GM12878 (cell line): ENCODE results near the gene GGPS1. TPM values are rescaled to one million over a fixed set of nuclear protein-coding genes. Genes with fewer than 3 reads are reported as not detected.

ENCODE experiments used
- ATAC-seq: fragments of 200-7000 bp; cut with Tn5 transposase; 3 replicates; pipeline ENCODE4 v1.9.1; 2020; ENCODE audit warnings: mild to moderate bottlenecking, moderate library complexity
- BruUV-seq: library from RNA; stranded (reverse); fragments of 400-500 nt; replicated peaks from 2 replicates; lab custom pipeline; 2021; lab: Mats Ljungman, UMichigan
- CTCF ChIA-PET: fragments of 300-600 bp; sonication (Branson Sonifier 250); formaldehyde crosslinking; extraction: SDS; loops from one replicate; lab custom pipeline; 2021; ENCODE audit warnings: inconsistent platforms; lab: Yijun Ruan, JAX
- POLR2A ChIA-PET: fragments of 350-600 bp; formaldehyde crosslinking; extraction: SDS; loops from one replicate; lab custom pipeline; 2021; ENCODE audit warnings: inconsistent platforms; lab: Charles Lee
- RAD21 ChIA-PET: fragments of 300-600 bp; sonication (Branson Sonifier 250); formaldehyde crosslinking; loops from one replicate; lab custom pipeline; 2023; ENCODE audit warnings: antibody characterized with exemption; ENCODE audit not compliant: unreplicated experiment; lab: Charles Lee
- SMC1A ChIA-PET: fragments of 300-600 bp; sonication (Branson Sonifier 250); formaldehyde crosslinking; loops from one replicate; lab custom pipeline; 2023; ENCODE audit not compliant: unreplicated experiment, uncharacterized antibody; lab: Charles Lee
- DNase-seq: peaks from one replicate; pipeline ENCODE4 v3.0.0-alpha.2; 2011; ENCODE audit warnings: low read depth, low spot score
- FAIRE-seq: peaks from 3 replicates; lab custom pipeline; 2011; peaks lifted over from hg19 to GRCh38; lab: Jason Lieb, UNC
- H2AFZ ChIP-seq: 2 replicates; pipeline ENCODE4 v1.6.0; 2011; ENCODE audit warnings: low read depth, low read length, control low read depth; ENCODE audit not compliant: control insufficient read depth
- H3K27ac ChIP-seq: 2 replicates; pipeline ENCODE4 v1.5.1; 2011; ENCODE audit warnings: control low read depth; ENCODE audit not compliant: control insufficient read depth, insufficient read depth
- H3K27me3 ChIP-seq, 2 experiments: replicated peaks in 1 of 2; 2 replicates each; pipeline versions ENCODE4 v1.6.0 to v1.6.1; 2011; ENCODE audit warnings: low read length in 1 of 2; ENCODE audit not compliant: control insufficient read depth in 2 of 2, insufficient read depth in 2 of 2
- H3K36me3 ChIP-seq, 2 experiments: 2 replicates each; pipeline ENCODE4 v1.5.1; 2011; ENCODE audit warnings: low read length in 1 of 2; ENCODE audit not compliant: control insufficient read depth in 2 of 2, insufficient read depth in 2 of 2
- H3K4me1 ChIP-seq: 2 replicates; pipeline ENCODE4 v1.6.1; 2011; ENCODE audit warnings: mild to moderate bottlenecking, low read length, moderate library complexity, mixed read lengths; ENCODE audit not compliant: control insufficient read depth, insufficient read depth
- H3K4me2 ChIP-seq: 2 replicates; pipeline ENCODE4 v1.6.0; 2011; ENCODE audit warnings: control low read depth; ENCODE audit not compliant: control insufficient read depth, insufficient read depth
- H3K4me3 ChIP-seq: fragments of 200-600 bp; sonication (generic); 2 replicates; pipeline ENCODE4 v1.5.1; 2016
- H3K79me2 ChIP-seq: 2 replicates; pipeline ENCODE4 v1.6.0; 2011; ENCODE audit warnings: low read length; ENCODE audit not compliant: control insufficient read depth, insufficient read depth
- H3K9ac ChIP-seq: 2 replicates; pipeline ENCODE4 v1.8.0; 2011; ENCODE audit warnings: low read length, control low read depth, mixed read lengths; ENCODE audit not compliant: control insufficient read depth, insufficient read depth
- H3K9me3 ChIP-seq: replicated peaks from 3 replicates; pipeline ENCODE4 v1.5.1; 2011; ENCODE audit warnings: mild to moderate bottlenecking, low read length; ENCODE audit not compliant: control insufficient read depth, insufficient read depth
- H4K20me1 ChIP-seq: 2 replicates; pipeline ENCODE4 v1.6.0; 2011; ENCODE audit not compliant: control insufficient read depth, insufficient read depth
- WGBS: methylation state at CpG from one replicate; pipeline ENCODE4 v1.1.6; 2016; ENCODE audit warnings: low lambda C conversion rate; ENCODE audit not compliant: insufficient replicate concordance, insufficient coverage; ENCODE audit errors: missing lambda C conversion rate; 5-methylcytosine and 5-hydroxymethylcytosine counted together
- in situ Hi-C: fragments of 300-500 bp; cut with MboI; formaldehyde crosslinking; loops from 9 replicates; pipeline ENCODE4 v1.14.3; 2018; ENCODE audit warnings: mixed read lengths
- intact Hi-C: fragments of 100-400 bp; cut with micrococcal nuclease; formaldehyde crosslinking; loops from one replicate; pipeline ENCODE4 v1.14.2; 2022; ENCODE audit not compliant: unreplicated experiment
- polyA plus RNA-seq, 11 experiments: library from polyadenylated mRNA; depleted of rRNA in 4 of 11; unstranded in 6 of 11; stranded (reverse) in 5 of 11; fragments of >200 nt; fragmentation: Nextera tagmentation in 4 of 11; fragmentation: Illumina TruSeq in 1 of 11; extraction: Ambion mirVana in 4 of 11; extraction: Trizol in 1 of 11; gene quantifications; 1 replicate in 1 of 11; 2 replicates in 10 of 11; pipeline versions ENCODE4 v1.2.1 to v1.2.3, GENCODE V29; 2011 to 2016; ENCODE audit warnings: inconsistent platforms in 2 of 11, missing spikeins in 2 of 11, low read depth in 1 of 11
- total RNA-seq, 4 experiments: library from RNA; depleted of rRNA in 3 of 4; stranded (reverse); fragments of >200 nt in 3 of 4; fragmentation: Illumina TruSeq in 1 of 4; extraction: Trizol in 1 of 4; gene quantifications; 2 replicates each; pipeline versions ENCODE4 v1.2.1 to v1.2.3, GENCODE V29; 2013 to 2021
- TF ChIP-seq, protein P1 (sequence below): fragments of 450-650 bp; IDR thresholded peaks from 2 replicates; pipeline ENCODE4 v1.6.1; 2016; ENCODE audit warnings: mild to moderate bottlenecking
- TF ChIP-seq, protein P2 (sequence below): fragments of 450-650 bp; conservative IDR thresholded peaks from 2 replicates; pipeline ENCODE4 v1.6.1; 2017; ENCODE audit warnings: mild to moderate bottlenecking, moderate library complexity

The GGPS1 gene
- total and polyA plus RNA-seq, 10 of the 15 experiments (the other 5 are each of a cell fraction or from before 2014, with no cell fraction given): 15.1 to 36.0 (median 25.3) TPM

DNA sequence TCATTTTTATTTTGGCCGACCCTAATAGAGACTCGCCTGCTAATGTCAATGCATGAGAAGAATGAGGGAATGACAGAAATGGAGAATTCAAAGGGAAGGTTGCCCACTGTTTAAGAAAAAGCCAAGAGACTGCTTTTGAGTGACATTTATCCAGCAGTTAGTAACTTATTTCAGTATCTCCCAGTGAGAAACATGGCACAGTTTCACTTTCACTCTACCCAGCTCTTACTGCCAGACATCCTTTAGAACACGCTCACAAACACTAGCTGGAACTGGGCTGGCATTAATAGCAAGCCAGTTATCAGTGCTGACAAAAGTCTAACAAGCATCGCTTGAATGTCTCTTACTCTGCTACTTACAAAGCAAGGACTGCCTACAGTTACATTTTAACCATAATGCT is 8.5 kb downstream of the GGPS1 start:
- Histone ChIP-seq H4K20me1 (no peaks in the 10 kb centered on the region), H3K9me3 (no peaks in the 10 kb centered on the region), H3K4me3 (no peak overlapping the region), H2AFZ (peak overlapping the region; percentile 1; the same call in 1 of the 2 replicates), H3K4me2 (no peak overlapping the region), H3K36me3 (peaks cover 1 to 9% of the 10 kb centered on the region in 2 experiments; a peak in 3 of 4 replicates), H3K27me3 (no peaks in the 10 kb centered on the region), H3K4me1 (0 out of 2 replicates have a peak, but pooled peaks cover 3% of the 10 kb centered on the region), H3K27ac (peak overlapping the region; percentile 8; the same call in 1 of the 2 replicates), H3K79me2 (peaks cover 14% of the 10 kb centered on the region), H3K9ac (no peak overlapping the region)
- TF ChIP-seq, protein P1, sequence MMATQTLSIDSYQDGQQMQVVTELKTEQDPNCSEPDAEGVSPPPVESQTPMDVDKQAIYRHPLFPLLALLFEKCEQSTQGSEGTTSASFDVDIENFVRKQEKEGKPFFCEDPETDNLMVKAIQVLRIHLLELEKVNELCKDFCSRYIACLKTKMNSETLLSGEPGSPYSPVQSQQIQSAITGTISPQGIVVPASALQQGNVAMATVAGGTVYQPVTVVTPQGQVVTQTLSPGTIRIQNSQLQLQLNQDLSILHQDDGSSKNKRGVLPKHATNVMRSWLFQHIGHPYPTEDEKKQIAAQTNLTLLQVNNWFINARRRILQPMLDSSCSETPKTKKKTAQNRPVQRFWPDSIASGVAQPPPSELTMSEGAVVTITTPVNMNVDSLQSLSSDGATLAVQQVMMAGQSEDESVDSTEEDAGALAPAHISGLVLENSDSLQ: peak; percentile 61
- TF ChIP-seq, protein P2, sequence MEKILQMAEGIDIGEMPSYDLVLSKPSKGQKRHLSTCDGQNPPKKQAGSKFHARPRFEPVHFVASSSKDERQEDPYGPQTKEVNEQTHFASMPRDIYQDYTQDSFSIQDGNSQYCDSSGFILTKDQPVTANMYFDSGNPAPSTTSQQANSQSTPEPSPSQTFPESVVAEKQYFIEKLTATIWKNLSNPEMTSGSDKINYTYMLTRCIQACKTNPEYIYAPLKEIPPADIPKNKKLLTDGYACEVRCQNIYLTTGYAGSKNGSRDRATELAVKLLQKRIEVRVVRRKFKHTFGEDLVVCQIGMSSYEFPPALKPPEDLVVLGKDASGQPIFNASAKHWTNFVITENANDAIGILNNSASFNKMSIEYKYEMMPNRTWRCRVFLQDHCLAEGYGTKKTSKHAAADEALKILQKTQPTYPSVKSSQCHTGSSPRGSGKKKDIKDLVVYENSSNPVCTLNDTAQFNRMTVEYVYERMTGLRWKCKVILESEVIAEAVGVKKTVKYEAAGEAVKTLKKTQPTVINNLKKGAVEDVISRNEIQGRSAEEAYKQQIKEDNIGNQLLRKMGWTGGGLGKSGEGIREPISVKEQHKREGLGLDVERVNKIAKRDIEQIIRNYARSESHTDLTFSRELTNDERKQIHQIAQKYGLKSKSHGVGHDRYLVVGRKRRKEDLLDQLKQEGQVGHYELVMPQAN: no peak
- no TSS peak for BruUV-seq
- DNase-seq (no peak), FAIRE-seq (no peak), ATAC-seq (peak; percentile 74)
- ChIA-PET POLR2A (interaction anchor here (0.6 kb wide), 1 partner anchor 168 kb away, joined by 4 read pairs; no protein-coding TSS in a partner anchor), CTCF (interaction anchor here (0.9 kb wide), 1 partner anchor 85 kb away, joined by 3 read pairs; no protein-coding TSS in a partner anchor), RAD21 (no interaction called here), SMC1A (interaction anchor here (1.3 kb wide), 1 partner anchor 80 kb away, joined by 3 read pairs; no protein-coding TSS in a partner anchor)
- in situ Hi-C loops: no loop called here
- 40% methylated on average over 4 of the region's 4 CpGs for WGBS
- intact Hi-C loops: no loop called here
